Hepatocyte (in vitro differentiated cells): ENCODE results near the gene TRHDE. TPM values are rescaled to one million over a fixed set of nuclear protein-coding genes. Genes with fewer than 3 reads are reported as not detected.

Experiments
- DNase-seq: peaks from one replicate; pipeline ENCODE4 v3.0.0-alpha.2; 2016; ENCODE audit warnings: low spot score
- H2AFZ ChIP-seq: fragments of 200-600 bp; sonication (generic); 2 replicates; pipeline ENCODE4 v1.6.0; 2016; ENCODE audit warnings: antibody characterized with exemption, mild to moderate bottlenecking
- H3K27ac ChIP-seq: fragments of 200-600 bp; sonication (generic); 2 replicates; pipeline ENCODE4 v1.5.1; 2016; ENCODE audit warnings: mild to moderate bottlenecking
- H3K27me3 ChIP-seq: fragments of 200-600 bp; sonication (generic); 2 replicates; pipeline ENCODE4 v1.6.1; 2016
- H3K36me3 ChIP-seq: fragments of 200-600 bp; sonication (generic); replicated peaks from 2 replicates; pipeline ENCODE4 v1.5.1; 2016; ENCODE audit warnings: low read depth; ENCODE audit not compliant: insufficient read depth
- H3K4me1 ChIP-seq: fragments of 200-600 bp; sonication (generic); 2 replicates; pipeline ENCODE4 v1.5.1; 2016; ENCODE audit warnings: mild to moderate bottlenecking, moderate library complexity; ENCODE audit not compliant: insufficient read depth
- H3K4me2 ChIP-seq: fragments of 200-600 bp; sonication (generic); 2 replicates; pipeline ENCODE4 v1.6.0; 2016
- H3K4me3 ChIP-seq: fragments of 200-600 bp; sonication (generic); 2 replicates; pipeline ENCODE4 v1.5.1; 2016; ENCODE audit warnings: mild to moderate bottlenecking
- H3K79me2 ChIP-seq: fragments of 200-600 bp; sonication (generic); 2 replicates; pipeline ENCODE4 v1.6.0; 2017; ENCODE audit warnings: mild to moderate bottlenecking
- H3K9me2 ChIP-seq: fragments of 200-600 bp; sonication (generic); replicated peaks from 2 replicates; pipeline ENCODE4 v1.6.0; 2017; ENCODE audit warnings: mild to moderate bottlenecking; ENCODE audit not compliant: insufficient read depth
- H3K9me3 ChIP-seq: fragments of 200-600 bp; sonication (generic); 2 replicates; pipeline ENCODE4 v1.5.1; 2016; ENCODE audit warnings: low read depth, mild to moderate bottlenecking
- H4K20me1 ChIP-seq: fragments of 200-600 bp; sonication (generic); 2 replicates; pipeline ENCODE4 v1.6.0; 2016; ENCODE audit warnings: mild to moderate bottlenecking; ENCODE audit not compliant: insufficient read depth, poor library complexity, severe bottlenecking
- CTCF ChIP-seq: fragments of 200-600 bp; sonication (generic); IDR thresholded peaks from 2 replicates; pipeline ENCODE4 v1.5.1; 2016; ENCODE audit warnings: antibody characterized with exemption, mild to moderate bottlenecking; ENCODE audit not compliant: poor library complexity
- EZH2 ChIP-seq: fragments of 200-600 bp; sonication (generic); IDR thresholded peaks from 2 replicates; pipeline ENCODE4 v1.6.1; 2016; ENCODE audit warnings: antibody characterized with exemption, mild to moderate bottlenecking, borderline replicate concordance
- EZH2phosphoT487 ChIP-seq: fragments of 200-600 bp; sonication (generic); IDR thresholded peaks from one replicate; pipeline ENCODE4 v1.6.1; 2018; ENCODE audit warnings: antibody characterized with exemption, mild to moderate bottlenecking, low read depth, moderate library complexity; ENCODE audit not compliant: unreplicated experiment, severe bottlenecking
- WGBS: methylation state at CpG from one replicate; pipeline ENCODE4 v1.1.6; 2016; ENCODE audit warnings: low lambda C conversion rate; ENCODE audit errors: missing lambda C conversion rate; 5-methylcytosine and 5-hydroxymethylcytosine counted together
- polyA plus RNA-seq: library from polyadenylated mRNA; unstranded; fragments of >200 nt; fragmentation: Nextera tagmentation; extraction: Ambion mirVana; gene quantifications from 2 replicates; pipeline ENCODE4 v1.2.1, GENCODE V29; 2016
- total RNA-seq: library from RNA; depleted of rRNA; stranded (reverse); fragments of >200 nt; gene quantifications from 2 replicates; pipeline ENCODE4 v1.2.3, GENCODE V29; 2014

Gene TRHDE
- total and polyA plus RNA-seq, 2 experiments from 2014 or later = 1.3 to 5.0 TPM

GRCh38 chr12:72289633-72290032 is 17.5 kb downstream of the TRHDE start:
- Histone ChIP-seq H3K27me3 (no peaks in the 10 kb centered on the region), H4K20me1 (no peaks in the 10 kb centered on the region), H3K79me2 (no peaks in the 10 kb centered on the region), H2AFZ (no peak overlapping the region), H3K4me3 (no peak overlapping the region), H3K9me3 (no peaks in the 10 kb centered on the region), H3K4me1 (no peaks in the 10 kb centered on the region), H3K36me3 (no peaks in the 10 kb centered on the region), H3K9me2 (no peaks in the 10 kb centered on the region), H3K27ac (no peak overlapping the region), H3K4me2 (no peak overlapping the region)
- DNase-seq = no peak
- TF ChIP-seq EZH2 (no peak), CTCF (no peak), EZH2phosphoT487 (no peak)
- WGBS = 97% methylated on average over 2 of the region's 2 CpGs

GRCh38 chr12:72291175-72291574 is 19.0 kb downstream of the TRHDE start:
- TF ChIP-seq EZH2 = no peak
- TF ChIP-seq EZH2phosphoT487 = no peak
- TF ChIP-seq CTCF = no peak
- Histone ChIP-seq H3K27me3 (no peaks in the 10 kb centered on the region), H3K4me1 (no peaks in the 10 kb centered on the region), H3K27ac (no peak overlapping the region), H3K79me2 (no peaks in the 10 kb centered on the region), H2AFZ (no peak overlapping the region), H3K9me3 (no peaks in the 10 kb centered on the region), H4K20me1 (no peaks in the 10 kb centered on the region), H3K4me3 (no peak overlapping the region), H3K36me3 (no peaks in the 10 kb centered on the region), H3K9me2 (no peaks in the 10 kb centered on the region), H3K4me2 (no peak overlapping the region)
- WGBS = 91% methylated on average over 5 of the region's 5 CpGs
- no peak for DNase-seq

- H3K36me3 ChIP-seq = no peaks in the 10 kb centered on the region
- H4K20me1 ChIP-seq = no peaks in the 10 kb centered on the region
- no peak overlapping the region for H3K27ac ChIP-seq
- no peaks in the 10 kb centered on the region for H3K4me1 ChIP-seq
- H2AFZ ChIP-seq = no peak overlapping the region
- no peak for TF ChIP-seq EZH2
- TF ChIP-seq CTCF = no peak
- no peak for TF ChIP-seq EZH2phosphoT487
- no peaks in the 10 kb centered on the region for H3K27me3 ChIP-seq
- no peaks in the 10 kb centered on the region for H3K9me3 ChIP-seq
- WGBS = 91% methylated on average over 6 of the region's 6 CpGs
- H3K9me2 ChIP-seq = no peaks in the 10 kb centered on the region
- no peaks in the 10 kb centered on the region for H3K79me2 ChIP-seq
- H3K4me2 ChIP-seq = no peak overlapping the region
- no peak for DNase-seq
- no peak overlapping the region for H3K4me3 ChIP-seq
Measured at GRCh38 chr12:72293701-72294100, 21.5 kb downstream of the TRHDE start.

GRCh38 chr12:72295101-72295500 is 22.9 kb downstream of the TRHDE start:
- Histone ChIP-seq H3K4me2 (no peak overlapping the region), H3K36me3 (no peaks in the 10 kb centered on the region), H3K27me3 (no peaks in the 10 kb centered on the region), H3K9me3 (no peaks in the 10 kb centered on the region), H3K79me2 (no peaks in the 10 kb centered on the region), H3K27ac (no peak overlapping the region), H3K9me2 (no peaks in the 10 kb centered on the region), H3K4me3 (no peak overlapping the region), H3K4me1 (no peaks in the 10 kb centered on the region), H2AFZ (no peak overlapping the region), H4K20me1 (no peaks in the 10 kb centered on the region)
- no peak for TF ChIP-seq EZH2
- no peak for TF ChIP-seq EZH2phosphoT487
- no peak for TF ChIP-seq CTCF
- no peak for DNase-seq
- WGBS = 90% methylated on average over 7 of the region's 8 CpGs
